Measurements from ENCODE around the gene SPHKAP.
"Not testable (repeated sequence)": the region's sequence is repeated elsewhere in the genome, so short reads cannot be mapped to it uniquely, and the experiment has no call there.

The SPHKAP gene

DNA sequence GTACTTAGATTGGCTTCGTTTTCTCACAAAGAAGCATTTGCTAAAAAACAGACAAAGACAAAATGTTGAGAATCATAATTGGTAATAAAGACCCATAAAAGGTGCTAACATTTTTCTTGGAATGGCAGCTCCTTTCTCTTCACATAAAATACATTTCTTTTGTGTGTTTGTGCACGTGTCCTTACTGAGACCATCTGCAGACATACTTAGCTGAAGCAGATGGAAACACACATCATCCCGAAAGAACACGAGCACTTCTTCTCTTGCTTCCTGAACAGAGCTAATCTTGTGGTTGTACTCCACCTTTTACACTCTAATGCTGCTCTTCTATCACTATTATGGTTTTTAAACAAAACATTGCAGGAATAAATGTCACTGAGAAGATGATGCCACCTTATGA, 142.5 kb downstream of the SPHKAP start:
- DNase-seq (ENCODE audit: low read depth), result no peak

GRCh38 chr2:228037915-228038314, 143.6 kb downstream of the SPHKAP start:
- no peak for DNase-seq (ENCODE audit: low read depth)

DNA sequence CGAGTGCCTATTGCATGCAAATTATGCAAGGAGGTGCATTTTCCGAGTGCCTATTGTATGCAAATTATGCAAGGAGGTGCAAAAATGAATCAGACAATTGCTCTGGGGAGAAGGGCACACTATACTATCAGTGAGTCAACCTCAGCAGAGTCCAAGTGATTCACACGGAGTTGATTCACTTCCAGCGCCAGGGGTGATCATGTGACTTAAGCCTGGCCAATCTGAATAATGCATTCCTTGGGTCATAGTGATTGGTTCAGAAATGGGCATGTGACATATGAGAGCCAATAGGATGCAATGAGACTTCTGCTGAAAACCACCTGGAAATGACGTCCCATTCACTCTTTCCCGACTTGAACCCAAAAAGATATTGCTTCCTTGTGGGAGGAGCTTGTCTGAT, 157.9 kb downstream of the SPHKAP start:
- DNase-seq (ENCODE audit: low read depth), result no peak

GRCh38 chr2:228018311-228018710, 163.2 kb downstream of the SPHKAP start:
- no peak for DNase-seq (ENCODE audit: low read depth)

GRCh38 chr2:228017784-228018183, 163.7 kb downstream of the SPHKAP start:
- DNase-seq (ENCODE audit: low read depth), result no peak

DNA sequence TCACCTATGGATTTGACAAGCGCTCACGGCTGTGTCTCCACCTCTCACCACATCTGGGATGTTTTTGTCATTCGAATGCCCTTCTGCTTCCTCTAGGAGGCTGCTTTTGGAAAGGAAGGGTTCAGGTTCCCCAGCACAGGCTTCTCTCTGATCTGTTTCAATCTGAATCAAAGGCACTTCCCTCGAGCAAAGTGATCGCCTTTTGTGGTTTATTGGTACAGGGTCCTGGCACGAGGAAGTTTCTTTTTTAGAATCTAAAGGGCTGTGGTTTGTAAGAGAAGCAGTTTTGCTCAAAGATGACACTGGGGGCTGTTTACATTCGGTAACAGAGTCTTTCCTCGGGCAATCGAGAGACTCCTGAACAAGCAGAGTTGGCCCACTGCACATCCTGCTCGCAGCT, 165.1 kb downstream of the SPHKAP start:
- DNase-seq (ENCODE audit: low read depth), result no peak

- DNase-seq (ENCODE audit: low read depth), result no peak
These were observed 165.7 kb downstream of the SPHKAP start for GRCh38 chr2:228015741-228016140.

DNA sequence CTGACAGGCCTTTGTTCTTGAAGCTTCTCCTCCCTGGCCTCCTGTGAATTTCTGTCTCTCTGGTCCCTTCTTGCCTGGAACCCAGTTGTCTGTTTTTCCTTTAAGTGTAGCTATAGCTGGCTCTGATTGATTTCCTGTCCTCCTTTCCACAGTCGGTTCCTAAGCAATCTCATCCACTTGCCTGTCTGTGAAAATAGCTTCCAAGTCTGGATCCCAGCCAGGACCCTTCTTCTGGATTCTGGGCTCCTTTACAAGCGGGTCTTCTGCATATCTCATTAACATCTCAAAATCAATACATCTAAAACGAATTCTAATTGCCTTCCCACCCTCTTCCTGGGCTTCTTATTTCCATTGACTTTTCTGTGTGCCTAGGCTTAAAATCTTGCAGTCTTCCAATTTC, 185.1 kb downstream of the SPHKAP start:
- DNase-seq (ENCODE audit: low read depth), result no peak

GRCh38 chr2:227990937-227991336, 190.6 kb downstream of the SPHKAP start:
- DNase-seq (ENCODE audit: low read depth), result no peak

- no peak for DNase-seq (ENCODE audit: low read depth)
These were observed 208.2 kb downstream of the SPHKAP start for GRCh38 chr2:227973241-227973640.

GRCh38 chr2:227971619-227972230, 209.8 kb downstream of the SPHKAP start:
- DNase-seq (ENCODE audit: low read depth), result no peak

GRCh38 chr2:227960317-227960716, 221.2 kb downstream of the SPHKAP start:
- no peak for DNase-seq (ENCODE audit: low read depth)

DNA sequence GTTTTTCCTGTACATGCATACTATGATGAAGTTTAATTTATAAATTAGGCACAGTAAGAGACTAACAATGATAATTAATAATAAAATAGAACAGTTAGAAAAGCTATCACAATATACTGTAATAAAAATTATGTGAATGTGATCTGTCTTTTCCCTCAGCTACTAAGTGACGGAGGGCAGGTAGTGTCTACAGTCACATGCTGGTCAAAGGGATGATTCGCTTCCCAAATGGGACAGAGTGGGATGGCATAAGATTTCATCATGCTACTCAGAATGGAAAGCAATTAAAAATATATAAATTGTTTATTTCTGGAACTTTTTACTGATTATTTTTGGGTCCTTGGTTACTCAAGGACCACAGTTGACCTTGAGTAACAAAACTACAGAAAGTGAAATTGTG, 238.5 kb downstream of the SPHKAP start:
- DNase-seq (ENCODE audit: low read depth), result no peak

DNA sequence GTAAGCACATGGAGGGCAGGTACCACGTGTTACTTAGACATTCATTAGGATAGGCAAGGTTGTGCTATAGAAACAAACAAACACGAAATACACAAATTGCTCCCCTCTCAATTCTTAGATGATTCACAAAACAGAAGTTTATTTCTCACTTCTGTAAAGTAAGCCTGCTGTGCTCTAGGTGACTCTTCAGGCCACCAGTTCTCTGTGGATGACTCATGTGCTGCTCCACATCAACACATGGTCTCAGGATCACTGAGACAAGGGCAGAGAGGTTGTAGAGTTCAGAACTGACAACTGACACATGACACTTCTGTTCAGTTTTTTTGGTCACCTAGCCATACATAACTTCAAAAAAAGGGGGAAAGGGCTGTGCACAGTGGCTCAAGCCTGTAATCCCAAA, 239.5 kb downstream of the SPHKAP start:
- no peak for DNase-seq (ENCODE audit: low read depth)

GRCh38 chr2:227939271-227940027, 242.0 kb downstream of the SPHKAP start:
- DNase-seq (ENCODE audit: low read depth), result no peak

GRCh38 chr2:227936249-227936648, 245.2 kb downstream of the SPHKAP start:
- DNase-seq (ENCODE audit: low read depth), result not testable (repeated sequence)

DNA sequence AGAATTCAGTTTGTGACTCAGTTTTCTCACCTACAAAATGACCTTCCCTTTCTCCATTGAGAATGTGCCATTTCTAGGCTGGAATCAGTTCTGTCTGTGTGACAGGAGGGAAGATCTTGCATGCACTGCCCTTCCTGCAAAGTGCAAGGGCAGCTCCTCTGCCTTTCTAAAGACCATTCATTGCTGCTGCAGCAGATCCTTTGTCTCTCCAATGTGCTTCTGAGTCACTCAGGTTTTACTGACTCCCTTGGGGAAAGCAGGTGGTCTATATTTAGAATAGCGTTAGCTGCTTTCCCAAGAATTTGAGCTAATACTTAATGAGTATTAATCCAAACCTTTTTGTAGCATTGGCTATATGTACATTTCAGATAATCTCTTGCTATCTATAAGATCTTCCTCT, 247.6 kb downstream of the SPHKAP start:
- DNase-seq (ENCODE audit: low read depth), result no peak

DNA sequence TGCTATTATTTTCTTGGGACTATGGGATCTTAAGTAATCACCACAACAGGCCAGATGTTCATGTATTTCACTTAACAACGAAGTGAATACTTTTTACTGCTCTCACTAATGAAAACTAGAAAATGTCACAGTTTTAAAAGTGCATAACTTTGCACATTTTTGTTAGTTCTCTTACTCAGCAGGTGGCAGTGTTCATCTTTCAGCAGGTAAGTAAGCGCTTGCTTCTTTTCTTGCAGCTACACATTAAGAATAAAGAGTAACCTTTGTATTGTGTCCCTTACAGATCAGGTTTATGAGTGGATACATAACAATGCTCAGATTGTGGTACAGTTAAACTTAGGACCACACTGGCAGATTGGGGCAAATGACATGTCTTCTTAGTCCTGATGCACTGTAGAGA, 249.1 kb downstream of the SPHKAP start:
- no peak for DNase-seq (ENCODE audit: low read depth)

- no peak for DNase-seq (ENCODE audit: low read depth)
These were observed 249.5 kb downstream of the SPHKAP start for GRCh38 chr2:227932001-227932400.
